ENCODE measurements around the gene LTO1.
"Not testable (repeated sequence)": the region's sequence is repeated elsewhere in the genome, so short reads cannot be mapped to it uniquely, and the experiment has no call there.

The LTO1 gene

DNA sequence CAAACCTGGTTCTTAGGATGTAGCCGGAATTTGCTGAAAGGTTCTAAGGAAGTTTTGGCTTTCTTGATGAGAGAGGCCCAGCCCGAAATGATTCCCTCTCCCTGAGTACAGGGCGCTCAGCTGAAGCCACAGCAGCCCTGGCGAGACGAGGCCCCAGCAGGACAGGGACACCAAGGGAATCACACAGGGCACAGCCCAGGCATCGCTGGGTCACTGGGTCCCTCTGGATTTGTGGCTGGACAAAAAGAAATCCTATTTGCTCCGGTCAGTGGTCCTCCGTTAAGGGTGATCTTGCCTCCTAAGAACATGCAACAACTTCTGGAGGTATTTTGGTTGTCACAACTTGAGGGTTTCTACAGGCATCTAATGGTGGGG lies 22.3 kb upstream of the LTO1 start:
- peaks cover 78% of the 10 kb centered on the region for H3K27me3 Mint-ChIP-seq
- H3K4me3 Mint-ChIP-seq = no peak overlapping the region
- no peaks in the 10 kb centered on the region for H3K9me3 Mint-ChIP-seq

DNA sequence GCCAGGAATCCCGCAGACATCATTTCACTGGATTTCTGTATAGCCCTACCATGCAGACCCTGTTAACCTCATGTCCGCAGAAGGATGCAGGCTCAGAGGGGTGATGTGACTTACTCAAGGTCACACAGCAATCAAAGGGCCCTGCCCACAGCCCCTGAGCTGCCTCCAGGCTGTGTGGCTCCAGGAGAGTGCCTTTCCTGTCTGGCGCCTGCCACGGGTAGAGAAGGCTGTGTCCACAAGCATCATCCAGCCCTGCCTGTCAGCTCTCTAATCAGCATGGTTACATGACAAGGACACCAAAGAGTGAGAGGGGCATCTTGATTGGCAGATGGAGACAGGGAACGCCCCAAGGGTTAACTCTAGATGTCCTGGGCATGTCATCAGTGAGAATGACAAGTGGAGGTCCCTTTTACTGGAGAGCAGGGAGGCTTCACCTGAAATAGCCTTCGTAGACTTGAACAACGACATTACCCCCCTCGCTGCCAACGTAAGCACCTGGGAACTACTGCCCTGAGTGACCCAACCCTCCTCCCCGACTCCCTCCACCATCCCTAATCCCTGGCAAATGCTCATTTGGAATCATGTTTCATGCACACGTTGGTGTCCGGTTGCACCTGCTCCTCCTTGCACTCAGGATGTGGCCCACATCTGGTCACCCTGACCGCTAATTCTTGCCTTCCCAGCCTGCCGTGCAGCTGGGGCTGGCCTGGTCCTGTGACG lies 21.8 kb upstream of the LTO1 start:
- ATAC-seq (replicated peaks; ENCODE audit: extremely low read depth, poor library complexity, severe bottlenecking) = no peak
- H3K4me1 Mint-ChIP-seq = no peaks in the 10 kb centered on the region
- no peaks in the 10 kb centered on the region for H3K9me3 Mint-ChIP-seq
- peak overlapping the region; percentile 33 for H3K27ac Mint-ChIP-seq (ENCODE audit: low read depth)
- H3K27me3 Mint-ChIP-seq = peaks cover 84% of the 10 kb centered on the region
- no peak overlapping the region for H3K4me3 Mint-ChIP-seq
- no peak for DNase-seq (ENCODE audit: low spot score in 2 of 2)
- no peaks in the 10 kb centered on the region for H3K36me3 Mint-ChIP-seq (ENCODE audit: insufficient read depth)

More for the DNA sequence above, 22.3 kb upstream of the LTO1 start:
- H3K27ac Mint-ChIP-seq (ENCODE audit: low read depth) = no peak overlapping the region
- H3K36me3 Mint-ChIP-seq (ENCODE audit: insufficient read depth) = no peaks in the 10 kb centered on the region
- DNase-seq (ENCODE audit: low spot score in 2 of 2) (no peak), ATAC-seq (replicated peaks; ENCODE audit: extremely low read depth, poor library complexity, severe bottlenecking) (no peak)
- H3K4me1 Mint-ChIP-seq = no peaks in the 10 kb centered on the region

DNA sequence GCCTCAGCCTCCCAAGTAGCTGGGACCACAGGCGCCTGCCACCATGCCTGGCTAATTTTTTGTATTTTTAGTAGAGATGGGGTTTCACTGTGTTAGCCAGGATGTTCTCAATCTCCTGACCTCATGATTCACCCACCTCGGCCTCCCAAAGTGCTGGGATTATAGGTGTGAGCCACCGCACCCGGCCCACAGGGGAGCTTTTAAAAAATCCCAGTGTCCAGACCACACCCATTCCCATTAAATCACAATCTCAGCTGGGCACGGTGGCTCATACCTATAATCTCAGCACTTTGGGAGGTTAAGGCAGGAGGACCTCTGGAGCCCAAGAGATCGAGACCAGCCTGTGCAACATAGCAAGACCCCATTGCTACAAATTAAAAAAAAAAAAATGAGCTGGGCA lies 20.8 kb upstream of the LTO1 start:
- DNase-seq (ENCODE audit: low spot score in 2 of 2); H3K9me3 Mint-ChIP-seq; ATAC-seq (replicated peaks; ENCODE audit: extremely low read depth, poor library complexity, severe bottlenecking); H3K4me1 Mint-ChIP-seq; H3K4me3 Mint-ChIP-seq; H3K36me3 Mint-ChIP-seq (ENCODE audit: insufficient read depth): not testable (repeated sequence)
- peaks cover 91% of the 10 kb centered on the region for H3K27me3 Mint-ChIP-seq
- peak overlapping the region; percentile 33 for H3K27ac Mint-ChIP-seq (ENCODE audit: low read depth)

DNA sequence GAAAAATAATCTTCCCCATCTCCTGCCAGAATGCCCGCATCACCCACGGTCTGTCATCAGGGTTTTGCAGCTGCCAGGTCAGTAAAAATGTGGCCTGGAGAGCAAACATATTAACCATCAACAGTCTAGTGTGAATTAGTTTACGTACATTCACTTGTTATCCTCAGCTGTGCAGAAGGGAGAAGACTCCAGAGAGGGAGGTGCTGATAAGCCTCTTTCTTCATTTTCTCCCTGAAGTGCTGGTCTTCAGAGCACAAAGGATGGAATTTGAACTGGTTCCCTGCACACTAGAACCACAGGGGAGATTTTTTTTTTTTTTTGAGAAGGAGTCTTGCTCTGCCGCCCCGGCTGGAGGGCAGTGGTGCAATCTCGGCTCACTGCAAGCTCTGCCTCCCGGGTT lies 20.4 kb upstream of the LTO1 start:
- DNase-seq (ENCODE audit: low spot score in 2 of 2) = no peak
- ATAC-seq (replicated peaks; ENCODE audit: extremely low read depth, poor library complexity, severe bottlenecking) = no peak
- Mint-ChIP-seq H3K27me3 (peaks cover 91% of the 10 kb centered on the region), H3K27ac (ENCODE audit: low read depth) (no peak overlapping the region), H3K4me1 (no peaks in the 10 kb centered on the region), H3K9me3 (no peaks in the 10 kb centered on the region), H3K4me3 (no peak overlapping the region), H3K36me3 (ENCODE audit: insufficient read depth) (no peaks in the 10 kb centered on the region)

DNA sequence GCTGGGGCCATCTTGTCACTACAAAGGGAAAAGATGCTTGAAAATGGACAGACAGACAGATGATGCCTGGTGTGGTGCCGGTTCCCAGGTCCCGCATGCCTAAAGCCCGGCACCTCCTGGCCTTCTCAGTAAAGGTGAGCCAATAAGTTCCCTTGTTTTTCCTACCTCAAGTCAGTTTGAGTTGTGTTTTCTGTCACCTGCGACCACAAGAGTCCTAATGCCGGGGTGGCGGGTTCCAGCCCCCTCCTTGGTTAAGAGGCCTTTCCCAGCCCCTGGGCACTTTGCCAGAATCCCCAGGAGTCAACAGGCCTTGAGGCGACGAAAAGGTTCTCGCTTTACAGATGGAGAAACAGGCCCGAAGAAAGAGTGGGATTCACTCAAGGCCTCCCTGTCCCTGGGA lies 19.6 kb upstream of the LTO1 start:
- Mint-ChIP-seq H3K27ac (ENCODE audit: low read depth) (no peak overlapping the region), H3K4me3 (no peak overlapping the region), H3K27me3 (peaks cover 91% of the 10 kb centered on the region), H3K4me1 (no peaks in the 10 kb centered on the region), H3K36me3 (ENCODE audit: insufficient read depth) (no peaks in the 10 kb centered on the region), H3K9me3 (no peaks in the 10 kb centered on the region)
- ATAC-seq (replicated peaks; ENCODE audit: extremely low read depth, poor library complexity, severe bottlenecking) (no peak), DNase-seq (ENCODE audit: low spot score in 2 of 2) (no peak)

DNA sequence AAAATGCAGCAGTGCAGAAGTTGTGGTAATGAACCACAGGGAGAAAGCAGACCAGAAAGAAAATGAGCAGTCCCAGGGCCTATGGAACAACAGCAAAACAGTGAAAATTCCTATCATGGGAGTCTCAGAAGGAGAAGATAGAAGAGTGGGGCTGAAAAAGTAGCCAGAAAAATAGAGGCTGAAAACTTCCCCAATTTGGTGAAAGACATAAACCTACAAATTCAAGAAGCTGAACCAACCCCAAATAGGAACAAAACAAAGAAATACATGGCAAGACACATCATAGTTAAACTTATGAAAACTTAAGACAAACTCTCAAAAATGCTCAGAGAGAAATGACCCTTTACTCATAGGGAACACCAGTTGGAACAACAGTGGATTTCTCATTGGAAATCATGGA lies 17.3 kb upstream of the LTO1 start:
- no peak for ATAC-seq (replicated peaks; ENCODE audit: extremely low read depth, poor library complexity, severe bottlenecking)
- Mint-ChIP-seq H3K27ac (ENCODE audit: low read depth) (no peak overlapping the region), H3K9me3 (no peaks in the 10 kb centered on the region), H3K27me3 (peaks cover 90% of the 10 kb centered on the region), H3K4me3 (no peak overlapping the region), H3K4me1 (no peaks in the 10 kb centered on the region), H3K36me3 (ENCODE audit: insufficient read depth) (no peaks in the 10 kb centered on the region)
- DNase-seq (ENCODE audit: low spot score in 2 of 2) = no peak

DNA sequence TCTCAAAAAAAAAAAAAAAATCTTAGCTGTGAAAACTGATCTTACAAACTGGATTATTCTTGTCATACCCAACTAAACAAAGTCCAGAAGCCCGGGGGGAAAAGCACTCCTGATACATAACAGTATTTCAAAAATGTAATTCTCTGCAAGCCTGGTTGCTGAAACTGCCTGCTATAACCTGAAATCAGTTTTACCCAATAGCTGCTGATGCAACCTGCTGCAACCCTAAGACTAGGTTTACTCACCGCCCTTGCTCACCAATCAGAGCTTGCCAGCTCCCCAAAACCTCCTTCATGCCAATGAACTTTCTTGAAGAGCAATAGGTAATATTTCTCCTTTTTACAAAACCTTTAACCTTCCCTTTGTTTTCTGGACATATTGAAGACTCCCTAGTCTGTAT lies 16.3 kb upstream of the LTO1 start:
- H3K4me3 Mint-ChIP-seq = no peak overlapping the region
- H3K4me1 Mint-ChIP-seq = no peaks in the 10 kb centered on the region
- no peak for ATAC-seq (replicated peaks; ENCODE audit: extremely low read depth, poor library complexity, severe bottlenecking)
- no peak for DNase-seq (ENCODE audit: low spot score in 2 of 2)
- H3K27ac Mint-ChIP-seq (ENCODE audit: low read depth) = no peak overlapping the region
- peaks cover 80% of the 10 kb centered on the region for H3K27me3 Mint-ChIP-seq
- no peaks in the 10 kb centered on the region for H3K36me3 Mint-ChIP-seq (ENCODE audit: insufficient read depth)
- H3K9me3 Mint-ChIP-seq = no peaks in the 10 kb centered on the region

DNA sequence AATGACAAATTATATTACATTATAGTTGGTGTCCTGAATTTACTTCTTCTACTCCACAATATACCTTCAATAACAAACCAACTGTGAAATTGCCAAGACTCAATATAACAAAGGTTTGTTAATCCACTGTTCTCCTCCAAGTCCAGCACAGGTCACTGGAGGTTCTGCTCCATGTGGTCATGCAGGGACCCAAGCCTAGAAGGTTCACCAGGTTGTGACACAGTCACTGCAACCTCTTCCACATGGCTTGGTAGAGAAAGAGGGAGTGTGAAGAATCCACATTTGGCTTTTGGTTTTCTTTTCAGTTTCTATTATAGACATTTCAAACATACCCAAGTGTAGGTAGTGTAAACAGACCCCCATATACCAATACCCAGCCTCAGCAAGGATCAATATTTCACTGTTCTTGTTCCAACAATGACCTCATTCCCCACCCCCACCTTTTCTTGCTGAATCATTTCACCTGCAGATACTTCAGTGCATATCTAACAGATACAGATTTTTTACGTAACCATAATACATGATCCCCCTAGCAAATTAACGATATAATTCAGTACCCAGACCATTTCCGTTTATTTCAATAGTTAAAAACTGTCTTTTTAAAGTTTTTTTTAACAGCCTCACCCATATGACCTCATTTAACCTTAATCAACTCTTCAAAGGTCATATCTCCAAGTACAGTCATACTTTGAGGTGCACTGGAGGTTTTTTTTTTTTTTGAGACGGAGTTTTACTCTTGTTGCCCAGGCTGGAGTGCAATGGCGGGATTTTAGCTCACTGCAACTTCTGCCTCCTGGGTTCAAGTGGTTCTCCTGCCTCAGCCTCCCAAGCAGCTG lies 14.5 kb upstream of the LTO1 start:
- DNase-seq (ENCODE audit: low spot score in 2 of 2) = no peak
- H3K4me3 Mint-ChIP-seq = no peak overlapping the region
- no peaks in the 10 kb centered on the region for H3K9me3 Mint-ChIP-seq
- peaks cover 6% of the 10 kb centered on the region for H3K4me1 Mint-ChIP-seq
- no peak overlapping the region for H3K27ac Mint-ChIP-seq (ENCODE audit: low read depth)
- no peaks in the 10 kb centered on the region for H3K36me3 Mint-ChIP-seq (ENCODE audit: insufficient read depth)
- H3K27me3 Mint-ChIP-seq = peaks cover 64% of the 10 kb centered on the region
- ATAC-seq (replicated peaks; ENCODE audit: extremely low read depth, poor library complexity, severe bottlenecking) = no peak

DNA sequence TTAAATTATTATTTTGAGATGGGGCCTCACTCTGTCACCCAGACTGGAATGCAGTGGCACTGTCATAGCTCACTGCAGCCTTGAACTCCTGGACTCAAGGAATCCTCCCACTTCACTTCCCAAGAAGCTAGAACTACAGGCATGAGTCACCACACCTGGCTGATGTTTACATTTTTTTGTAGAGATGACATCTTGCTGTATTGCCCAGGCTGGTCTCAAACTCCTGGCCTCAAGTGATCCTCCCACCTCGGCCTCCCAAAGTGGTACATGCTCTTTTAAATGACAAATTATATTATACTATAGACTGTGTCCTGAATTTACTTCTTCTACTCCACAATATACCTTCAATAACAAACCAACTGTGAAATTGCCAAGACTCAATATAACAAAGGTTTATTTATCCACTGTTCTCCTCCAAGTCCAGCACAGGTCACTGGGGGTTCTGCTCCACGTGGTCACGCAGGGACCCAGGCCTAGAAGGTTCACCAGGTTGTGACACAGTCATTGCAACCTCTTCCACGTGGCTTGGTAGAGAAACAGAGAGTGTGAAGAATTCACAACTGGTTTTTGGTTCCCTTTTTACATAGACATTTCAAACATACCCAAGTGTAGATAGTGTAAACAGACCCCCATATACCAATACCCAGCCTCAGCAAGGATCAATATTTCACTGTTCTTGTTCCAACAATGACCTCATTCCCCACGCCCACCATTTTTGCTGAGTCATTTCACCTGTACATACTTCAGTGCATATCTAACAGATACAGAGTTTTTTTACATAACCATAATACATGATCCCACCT lies 13.0 kb upstream of the LTO1 start:
- not testable (repeated sequence) for H3K36me3 Mint-ChIP-seq (ENCODE audit: insufficient read depth); H3K9me3 Mint-ChIP-seq; H3K27ac Mint-ChIP-seq (ENCODE audit: low read depth); DNase-seq (ENCODE audit: low spot score in 2 of 2); H3K4me1 Mint-ChIP-seq; H3K4me3 Mint-ChIP-seq; ATAC-seq (replicated peaks; ENCODE audit: extremely low read depth, poor library complexity, severe bottlenecking)
- H3K27me3 Mint-ChIP-seq = peaks cover 54% of the 10 kb centered on the region

DNA sequence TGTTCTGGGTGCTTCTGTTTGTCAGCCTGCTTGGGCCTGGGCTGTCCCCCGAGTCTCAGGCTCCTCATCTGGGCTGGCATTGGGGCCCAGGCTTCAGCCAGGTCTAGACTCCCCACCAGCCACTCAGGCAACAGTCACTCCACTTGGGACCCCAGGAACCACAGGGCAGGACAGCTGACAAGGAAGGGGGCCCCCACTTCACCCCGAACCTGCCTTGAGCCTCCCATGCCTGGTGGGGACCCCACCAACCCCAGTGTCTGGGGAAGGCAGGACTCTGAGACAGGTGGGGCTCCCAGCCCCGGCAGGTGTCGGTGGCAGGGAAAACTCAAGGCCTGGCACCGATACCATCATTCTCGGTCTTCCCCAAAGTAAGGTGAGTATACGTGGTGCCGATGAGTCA lies 11.7 kb upstream of the LTO1 start:
- peak overlapping the region; percentile 6 for H3K4me3 Mint-ChIP-seq
- peaks cover 6% of the 10 kb centered on the region for H3K4me1 Mint-ChIP-seq
- no peaks in the 10 kb centered on the region for H3K9me3 Mint-ChIP-seq
- no peak overlapping the region for H3K27ac Mint-ChIP-seq (ENCODE audit: low read depth)
- peaks cover 40% of the 10 kb centered on the region for H3K27me3 Mint-ChIP-seq
- ATAC-seq (replicated peaks; ENCODE audit: extremely low read depth, poor library complexity, severe bottlenecking) (no peak), DNase-seq (ENCODE audit: low spot score in 2 of 2) (no peak)
- H3K36me3 Mint-ChIP-seq (ENCODE audit: insufficient read depth) = no peaks in the 10 kb centered on the region

DNA sequence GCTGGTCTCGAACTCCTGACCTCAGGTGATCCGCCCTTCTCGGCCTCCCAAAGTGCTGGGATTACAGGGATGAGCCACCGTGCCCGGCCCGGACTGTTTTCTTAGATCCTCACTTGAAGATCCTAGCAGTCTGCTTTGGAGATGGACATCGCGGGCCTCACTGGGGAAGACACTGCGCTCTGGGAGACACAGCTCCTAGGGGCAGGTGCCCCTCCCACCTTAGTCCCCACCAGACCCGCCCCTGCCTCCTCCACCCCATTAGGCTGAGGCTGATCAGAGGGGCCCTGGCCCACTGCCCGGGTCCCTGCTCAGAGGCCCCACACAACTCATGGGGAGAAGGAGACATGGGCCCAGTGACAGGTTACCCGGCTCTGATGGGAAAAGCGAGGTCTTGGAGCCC lies 11.3 kb upstream of the LTO1 start:
- Mint-ChIP-seq H3K4me1 (peaks cover 6% of the 10 kb centered on the region), H3K27ac (ENCODE audit: low read depth) (no peak overlapping the region), H3K36me3 (ENCODE audit: insufficient read depth) (no peaks in the 10 kb centered on the region), H3K4me3 (peak overlapping the region; percentile 53), H3K27me3 (peaks cover 36% of the 10 kb centered on the region), H3K9me3 (no peaks in the 10 kb centered on the region)
- DNase-seq (ENCODE audit: low spot score in 2 of 2) = no peak
- ATAC-seq (replicated peaks; ENCODE audit: extremely low read depth, poor library complexity, severe bottlenecking) = no peak

DNA sequence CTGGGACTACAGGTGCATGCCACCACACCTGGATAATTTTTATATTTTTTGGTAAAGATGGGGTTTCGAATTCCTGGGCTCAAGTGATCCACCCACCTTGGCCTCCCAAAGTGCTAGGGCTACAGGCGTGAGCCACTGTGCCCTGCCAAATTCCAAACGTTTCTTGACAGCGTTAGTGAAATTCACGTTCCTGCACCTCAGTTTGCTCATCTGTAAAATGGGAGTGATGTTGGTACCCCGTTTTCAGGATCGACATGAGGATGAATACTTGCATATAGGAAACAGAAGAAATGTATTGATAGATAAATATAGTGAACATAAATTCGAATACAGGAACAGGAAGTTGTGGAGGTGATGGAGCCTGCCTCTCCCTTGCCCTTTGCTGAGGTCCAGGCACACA lies 10.2 kb upstream of the LTO1 start:
- no peak for ATAC-seq (replicated peaks; ENCODE audit: extremely low read depth, poor library complexity, severe bottlenecking)
- H3K36me3 Mint-ChIP-seq (ENCODE audit: insufficient read depth) = no peaks in the 10 kb centered on the region
- H3K27ac Mint-ChIP-seq (ENCODE audit: low read depth) = no peak overlapping the region
- H3K27me3 Mint-ChIP-seq = peaks cover 25% of the 10 kb centered on the region
- no peaks in the 10 kb centered on the region for H3K9me3 Mint-ChIP-seq
- peaks cover 6% of the 10 kb centered on the region for H3K4me1 Mint-ChIP-seq
- H3K4me3 Mint-ChIP-seq = peak overlapping the region; percentile 53
- no peak for DNase-seq (ENCODE audit: low spot score in 2 of 2)
